Gastrocnemius medialis (tissue), 4 donors: ENCODE data around the gene CRB2. TPM values are rescaled to one million over a fixed set of nuclear protein-coding genes. Genes with fewer than 3 reads are reported as not detected.

Experiments used
- ATAC-seq, 2 donors: fragments of 150-250 bp; one replicate each; pipeline ENCODE4 v1.9.1; 2016
- DNase-seq, 2 donors: peaks; one replicate each; pipeline ENCODE4 v3.0.0-alpha.2; 2019
- H3K27ac ChIP-seq, 4 donors: fragments of 200-600 bp; sonication (generic); 1 replicate in 1 of 4; 2 replicates in 3 of 4; pipeline ENCODE4 v1.5.1; 2016 to 2018; ENCODE audit warnings: mild to moderate bottlenecking in 2 of 4, moderate library complexity in 1 of 4
- H3K27me3 ChIP-seq, 3 donors: fragments of 200-600 bp; sonication (generic) in 2 of 3; 1 replicate in 1 of 3; 2 replicates in 2 of 3; pipeline versions ENCODE4 v1.5.1 to v1.6.0; 2016 to 2019; ENCODE audit warnings: mild to moderate bottlenecking in 1 of 3, moderate library complexity in 1 of 3
- H3K36me3 ChIP-seq, 2 donors: fragments of 200-600 bp; sonication (generic) in 1 of 2; one replicate each; pipeline ENCODE4 v1.5.1; 2017 to 2018
- H3K4me1 ChIP-seq, 2 donors: fragments of 200-600 bp; sonication (generic) in 1 of 2; one replicate each; pipeline ENCODE4 v1.5.1; 2016 to 2017; ENCODE audit warnings: mild to moderate bottlenecking in 2 of 2
- H3K4me3 ChIP-seq, 4 donors: fragments of 200-600 bp; sonication (generic) in 3 of 4; 1 replicate in 1 of 4; 2 replicates in 3 of 4; pipeline ENCODE4 v1.5.1; 2016 to 2019; ENCODE audit warnings: mild to moderate bottlenecking in 2 of 4
- H3K9me3 ChIP-seq, 3 donors: fragments of 200-600 bp; sonication (generic) in 2 of 3; 1 replicate in 1 of 3; 2 replicates in 2 of 3; pipeline ENCODE4 v1.5.1; 2016 to 2019
- CTCF ChIP-seq, 5 experiments: fragments of 450-650 bp in 3 of 5; fragments of 200-600 bp in 2 of 5; sonication (generic) in 2 of 5; IDR thresholded peaks in 4 of 5; conservative IDR thresholded peaks in 1 of 5; 1 replicate in 4 of 5; 2 replicates in 1 of 5; pipeline ENCODE4 v1.5.1; 2016 to 2019; ENCODE audit warnings: antibody characterized with exemption in 5 of 5, mild to moderate bottlenecking in 3 of 5, moderate library complexity in 3 of 5
- POLR2A ChIP-seq, 2 donors: fragments of 450-650 bp; IDR thresholded peaks; one replicate each; pipeline ENCODE4 v1.6.1; 2017; ENCODE audit warnings: antibody characterized with exemption in 2 of 2, mild to moderate bottlenecking in 2 of 2, moderate library complexity in 2 of 2
- in situ Hi-C, 4 donors: fragments of 200-750 bp; cut with MboI; loops; one replicate each; pipeline versions ENCODE4 v1.15.0 to v1.8.0; 2017; ENCODE audit warnings: low sequenced_read_pairs in 4 of 4
- intact Hi-C: fragments of 100-400 bp; cut with DNase I; formaldehyde crosslinking; loops from one replicate; pipeline ENCODE4 v1.15.1; 2023; ENCODE audit warnings: low total_unique reads
- total RNA-seq, 4 donors: library from RNA; depleted of rRNA; stranded (reverse); fragments of >200 nt; gene quantifications; one replicate each; pipeline versions ENCODE4 v1.1.0 to v1.2.3, GENCODE V29; 2016

The CRB2 gene
- total RNA-seq, 4 donors from 2014 or later, result not detected

GRCh38 chr9:123359546-123359945 is 3.5 kb downstream of the CRB2 start:
- Histone ChIP-seq H3K27ac (no peak overlapping the region), H3K36me3 (no peaks in the 10 kb centered on the region), H3K4me1 (no peaks in the 10 kb centered on the region), H3K9me3 (no peaks in the 10 kb centered on the region), H3K4me3 (no peak overlapping the region), H3K27me3 (peaks cover 0 to 2% (median 0%) of the 10 kb centered on the region in 3 donors)
- intact Hi-C loops (loop anchor here (10.0 kb wide), 1 partner anchor 245 kb away; no protein-coding TSS in a partner anchor), in situ Hi-C loops (loop anchor here in 2 of 4 donors (10.0 to 25.0 kb wide), 2 partner anchors 275 to 897 kb away; no protein-coding TSS in a partner anchor)
- ATAC-seq (no peak), DNase-seq (no peak)
- TF ChIP-seq CTCF (IDR thresholded peaks at IDR 0.05 in 4 of 5, conservative IDR thresholded peaks at IDR 0.05 in 1 of 5), result no peak
- no peak for TF ChIP-seq POLR2A (IDR thresholded peaks at IDR 0.05)

GRCh38 chr9:123360161-123361085 is 4.4 kb downstream of the CRB2 start:
- Histone ChIP-seq H3K27ac (no peak overlapping the region), H3K4me1 (no peaks in the 10 kb centered on the region), H3K4me3 (no peak overlapping the region), H3K27me3 (no peaks in the 10 kb centered on the region), H3K9me3 (no peaks in the 10 kb centered on the region), H3K36me3 (no peaks in the 10 kb centered on the region)
- ATAC-seq, result peak in 1 of 2 donors; percentile 18
- in situ Hi-C loops (loop anchor here in 1 of 4 donors (25.0 kb wide), 1 partner anchor 898 kb away; no protein-coding TSS in a partner anchor), intact Hi-C loops (no loop called here)
- TF ChIP-seq CTCF (IDR thresholded peaks at IDR 0.05 in 4 of 5, conservative IDR thresholded peaks at IDR 0.05 in 1 of 5), result no peak
- TF ChIP-seq POLR2A (IDR thresholded peaks at IDR 0.05), result no peak
- no peak for DNase-seq

DNA sequence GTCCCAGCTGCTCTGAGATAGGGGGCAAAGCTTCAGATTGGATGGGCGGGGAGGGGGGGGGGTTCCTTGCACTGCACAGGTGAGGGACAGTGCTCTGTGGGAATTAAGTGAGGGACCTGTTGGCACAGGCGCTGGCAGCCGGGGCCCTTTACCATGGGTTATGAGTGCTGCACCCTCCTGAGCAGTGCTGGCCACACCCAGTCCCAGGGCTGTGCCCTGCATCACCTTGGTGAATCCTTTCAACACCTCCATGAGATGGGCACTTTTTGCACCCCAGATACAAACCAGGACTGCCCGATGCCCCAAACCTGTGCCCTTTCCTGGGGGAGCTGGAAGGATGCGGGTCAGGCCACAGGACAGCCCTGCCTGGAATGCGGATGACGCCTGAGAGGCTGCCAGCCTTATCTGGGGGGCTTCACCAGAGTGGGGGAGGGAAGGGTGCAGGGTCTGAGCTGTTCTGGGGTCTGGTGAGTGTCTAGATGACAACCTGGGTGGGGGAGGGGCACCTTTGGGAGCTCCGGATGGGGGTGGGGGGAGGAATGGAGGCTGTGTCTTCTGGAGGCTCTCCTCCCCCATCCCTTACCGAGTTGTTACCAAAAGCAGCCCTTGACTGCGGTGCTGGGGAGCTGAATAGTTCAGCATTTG is 5.2 kb downstream of the CRB2 start:
- in situ Hi-C loops, result loop anchor here in 1 of 4 donors (25.0 kb wide), 1 partner anchor 899 kb away; no protein-coding TSS in a partner anchor

More for the DNA sequence above, 5.2 kb downstream of the CRB2 start:
- no peak for ATAC-seq
- Histone ChIP-seq H3K36me3 (no peaks in the 10 kb centered on the region), H3K27ac (no peak overlapping the region), H3K9me3 (no peaks in the 10 kb centered on the region), H3K4me1 (no peaks in the 10 kb centered on the region), H3K4me3 (no peak overlapping the region), H3K27me3 (no peaks in the 10 kb centered on the region)
- intact Hi-C loops, result no loop called here
- TF ChIP-seq POLR2A (IDR thresholded peaks at IDR 0.05) (no peak), CTCF (IDR thresholded peaks at IDR 0.05 in 4 of 5, conservative IDR thresholded peaks at IDR 0.05 in 1 of 5) (no peak)
- no peak for DNase-seq
